DMS153 (cell line): Measurements from ENCODE around the gene GPR162.
A peak's percentile ranks its signal among the peaks of the same experiment; 100 is the strongest.

Source experiments
- DNase-seq: peaks from one replicate; lab custom pipeline; 2025; lab: John Stamatoyannopoulos, UW

The GPR162 gene

GRCh38 chr12:6837370-6838060 is 15.9 kb downstream of the GPR162 start:
- no peak for DNase-seq

GRCh38 chr12:6838854-6839253 is 17.2 kb downstream of the GPR162 start:
- no peak for DNase-seq

- DNase-seq: no peak
Measured at GRCh38 chr12:6839482-6840201, 18.0 kb downstream of the GPR162 start.

DNA sequence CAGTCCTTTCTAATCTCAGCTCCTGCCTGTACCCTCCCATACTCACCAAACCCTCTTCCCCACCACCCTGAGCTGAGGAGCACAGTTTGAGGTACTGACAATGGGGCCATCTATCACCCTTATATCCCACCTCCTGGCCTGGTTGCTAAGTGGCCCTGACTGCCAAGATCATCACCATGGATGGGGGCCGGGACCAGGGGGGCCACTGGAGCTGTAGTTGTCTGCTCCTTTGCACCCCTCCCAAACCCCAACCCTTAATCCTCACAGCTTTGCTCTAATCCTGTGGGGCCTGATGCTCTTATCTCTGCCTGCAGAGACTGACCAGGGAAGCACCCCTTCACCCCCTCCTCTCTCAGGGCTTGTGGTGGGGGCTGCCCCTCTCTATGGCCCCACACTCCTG is 18.7 kb downstream of the GPR162 start:
- no peak for DNase-seq

DNA sequence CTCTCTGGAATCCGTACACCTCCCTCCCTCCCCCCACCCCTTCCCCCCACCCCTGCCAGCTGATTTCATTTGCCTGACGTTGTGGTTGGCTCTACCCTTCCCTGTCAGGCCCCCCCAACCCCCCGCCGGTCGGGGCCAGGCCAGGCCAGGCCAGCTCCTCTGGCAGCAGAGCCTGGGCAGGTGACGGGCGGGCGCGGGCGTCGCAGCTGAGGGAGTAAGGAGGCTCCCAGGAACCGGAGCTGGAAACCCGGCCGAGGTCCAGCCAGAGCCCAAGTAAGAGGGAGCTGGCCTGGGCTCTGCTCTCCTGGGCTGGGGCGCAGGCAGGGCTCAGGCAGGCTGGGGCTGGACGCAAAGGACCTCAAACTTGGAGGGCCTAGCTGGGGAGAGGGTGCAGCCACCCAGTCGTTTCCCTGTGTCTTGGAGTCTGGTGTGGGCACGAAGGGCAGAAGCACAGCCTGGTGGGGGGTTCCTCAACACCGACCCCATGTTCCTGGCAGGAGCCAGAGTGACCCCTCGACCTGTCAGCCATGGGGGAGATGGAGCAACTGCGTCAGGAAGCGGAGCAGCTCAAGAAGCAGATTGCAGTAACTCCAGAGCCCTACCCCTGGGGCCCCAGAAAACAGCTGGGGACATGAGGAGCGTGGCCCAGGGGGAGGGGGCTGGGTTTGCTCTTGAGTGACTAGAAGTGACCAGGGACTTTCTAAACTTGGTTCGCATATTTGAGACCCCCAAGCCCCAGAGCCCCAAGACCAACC is 19.3 kb downstream of the GPR162 start, which contains the start of gene GNB3:
GNB3 (plus strand) TSS at position 165 of the 755 bp plus-strand sequence; CDS start at position 528, 363 bp downstream.
- DNase-seq: no peak

DNA sequence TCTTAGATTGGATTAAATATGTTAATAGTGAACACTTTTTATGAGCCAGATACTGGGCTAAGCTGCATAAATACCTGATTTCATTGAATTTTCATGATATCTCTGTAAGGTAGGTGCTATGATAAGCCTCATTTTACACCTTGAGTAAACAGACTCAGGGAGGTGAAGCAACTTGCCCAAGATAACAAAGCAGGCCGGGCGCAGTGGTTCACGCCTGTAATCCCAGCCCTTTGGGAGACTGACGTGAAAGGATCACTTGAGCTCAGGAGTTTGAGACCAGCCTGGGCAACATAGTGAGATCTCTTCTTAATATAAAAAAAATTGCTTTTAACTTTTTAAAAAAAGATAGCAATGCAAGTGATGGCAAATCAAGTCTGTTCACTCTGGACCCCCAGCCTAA is 20.5 kb downstream of the GPR162 start:
- no peak for DNase-seq

GRCh38 chr12:6843118-6843902 is 21.7 kb downstream of the GPR162 start:
- no peak for DNase-seq

- DNase-seq: no peak
Measured at GRCh38 chr12:6845395-6845794, 23.8 kb downstream of the GPR162 start.

DNA sequence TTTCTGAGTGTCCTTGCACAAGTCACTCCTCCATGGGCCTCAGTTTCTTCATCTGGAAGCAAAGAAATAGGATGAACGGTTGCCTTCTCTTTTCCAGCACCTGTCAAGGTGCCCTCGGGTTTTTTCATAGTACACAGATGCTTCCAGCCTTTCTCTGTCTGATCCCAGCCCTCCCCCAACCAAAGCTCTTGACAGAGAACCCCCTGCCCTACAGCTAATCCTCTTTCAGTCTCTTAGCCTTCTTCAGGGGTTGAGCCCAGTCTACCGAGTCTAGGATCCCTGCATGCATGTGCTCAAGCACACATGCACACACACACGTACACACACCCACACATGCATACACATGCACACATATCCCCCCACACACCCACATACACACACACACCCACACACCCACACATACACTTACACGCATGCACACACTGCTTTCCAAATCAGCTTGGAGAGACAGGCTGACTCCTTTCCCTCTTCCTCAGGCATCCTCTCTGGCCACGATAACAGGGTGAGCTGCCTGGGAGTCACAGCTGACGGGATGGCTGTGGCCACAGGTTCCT is 24.8 kb downstream of the GPR162 start:
- no peak for DNase-seq

DNA sequence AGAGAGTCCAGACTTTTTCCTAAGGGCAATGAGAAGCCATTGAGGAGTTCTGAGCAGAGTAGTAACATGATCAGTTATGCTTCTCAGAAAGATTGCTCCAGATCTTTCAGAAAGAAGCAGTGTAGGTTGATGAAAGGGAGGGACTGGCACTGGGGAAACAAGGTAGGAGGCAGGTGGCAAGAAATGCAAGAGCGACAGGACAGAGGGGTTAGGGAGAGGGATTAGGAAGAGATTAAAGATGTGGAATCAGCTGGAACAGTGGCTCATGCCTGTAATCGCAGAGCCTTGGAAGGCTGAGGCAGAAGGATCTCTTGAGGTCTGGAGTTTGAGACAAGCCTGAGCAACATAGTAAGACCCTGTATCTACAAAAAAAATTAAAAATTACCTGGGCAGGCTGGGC is 26.1 kb downstream of the GPR162 start:
- no peak for DNase-seq

GRCh38 chr12:6849427-6849826 is 27.8 kb downstream of the GPR162 start:
- no peak for DNase-seq

DNA sequence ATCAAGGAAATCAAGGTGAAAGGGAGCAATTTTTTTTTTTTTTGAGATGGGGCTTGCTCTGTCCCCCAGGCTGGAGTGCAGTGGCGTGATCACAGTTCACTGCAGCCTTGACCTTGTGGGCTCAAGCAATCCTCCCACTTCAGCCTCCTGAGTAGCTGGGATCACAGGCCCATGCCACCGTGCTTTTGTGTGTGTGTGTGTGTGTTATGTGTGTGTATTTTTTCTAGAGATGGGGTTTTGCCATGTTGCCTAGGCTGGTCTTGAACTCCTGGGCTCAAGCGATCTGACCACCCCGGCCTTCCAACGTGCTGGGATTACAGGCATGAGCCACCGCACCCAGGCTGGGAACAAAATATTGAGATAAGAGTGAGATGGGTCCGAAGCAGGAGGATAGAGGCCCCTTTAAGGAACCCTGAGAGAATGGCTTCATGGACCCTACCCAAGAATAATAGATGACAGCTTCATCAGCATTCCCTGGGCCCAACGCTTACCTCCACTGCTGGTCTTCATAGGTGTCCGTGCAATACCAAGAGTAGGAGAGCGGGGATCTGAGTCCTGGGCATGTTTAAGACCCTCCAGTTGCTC is 28.4 kb downstream of the GPR162 start:
- DNase-seq: no peak

- no peak for DNase-seq
Measured at GRCh38 chr12:6850796-6851152, 29.2 kb downstream of the GPR162 start.

DNA sequence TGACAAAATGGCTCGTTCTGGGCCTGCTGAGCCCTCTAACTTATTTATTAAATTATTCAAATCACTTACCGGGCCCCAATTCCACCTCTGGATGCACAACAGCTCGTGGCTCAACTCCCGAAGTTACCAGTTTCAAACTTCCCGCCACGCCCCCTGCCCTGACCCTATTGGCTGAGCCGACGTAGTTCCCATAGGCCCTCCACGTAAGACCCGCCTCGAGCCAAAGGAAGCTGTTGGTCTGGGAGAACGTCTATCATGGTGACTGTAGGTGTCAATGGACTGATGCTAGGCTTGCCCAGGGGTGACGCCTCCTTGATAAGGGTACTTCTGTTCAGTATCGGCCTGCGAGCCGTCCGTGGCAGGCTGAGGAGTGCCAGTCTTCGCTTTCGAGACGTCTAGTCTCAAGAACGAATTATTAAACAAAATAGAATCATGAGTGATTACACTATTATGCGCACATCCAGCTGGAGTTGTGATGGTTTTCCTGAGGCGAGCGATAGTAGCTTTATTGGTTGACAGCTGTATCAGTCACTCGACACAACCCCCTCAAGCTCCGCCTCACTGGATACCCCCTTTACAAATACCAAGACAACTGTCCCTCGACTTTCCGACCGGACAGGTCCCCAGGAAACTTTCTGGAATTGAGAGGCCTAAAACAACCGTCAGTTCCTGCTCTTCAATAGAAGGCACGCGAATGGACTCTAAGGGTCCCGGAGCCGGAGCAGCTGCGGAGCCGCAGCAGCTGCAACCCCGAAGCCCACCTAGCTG is 29.7 kb downstream of the GPR162 start, which contains the start of gene CDCA3:
CDCA3 (minus strand) TSS at position 134 of the 768 bp plus-strand sequence. CDS start 334 bp downstream, outside the sequence.
- DNase-seq: peak; percentile 98

DNA sequence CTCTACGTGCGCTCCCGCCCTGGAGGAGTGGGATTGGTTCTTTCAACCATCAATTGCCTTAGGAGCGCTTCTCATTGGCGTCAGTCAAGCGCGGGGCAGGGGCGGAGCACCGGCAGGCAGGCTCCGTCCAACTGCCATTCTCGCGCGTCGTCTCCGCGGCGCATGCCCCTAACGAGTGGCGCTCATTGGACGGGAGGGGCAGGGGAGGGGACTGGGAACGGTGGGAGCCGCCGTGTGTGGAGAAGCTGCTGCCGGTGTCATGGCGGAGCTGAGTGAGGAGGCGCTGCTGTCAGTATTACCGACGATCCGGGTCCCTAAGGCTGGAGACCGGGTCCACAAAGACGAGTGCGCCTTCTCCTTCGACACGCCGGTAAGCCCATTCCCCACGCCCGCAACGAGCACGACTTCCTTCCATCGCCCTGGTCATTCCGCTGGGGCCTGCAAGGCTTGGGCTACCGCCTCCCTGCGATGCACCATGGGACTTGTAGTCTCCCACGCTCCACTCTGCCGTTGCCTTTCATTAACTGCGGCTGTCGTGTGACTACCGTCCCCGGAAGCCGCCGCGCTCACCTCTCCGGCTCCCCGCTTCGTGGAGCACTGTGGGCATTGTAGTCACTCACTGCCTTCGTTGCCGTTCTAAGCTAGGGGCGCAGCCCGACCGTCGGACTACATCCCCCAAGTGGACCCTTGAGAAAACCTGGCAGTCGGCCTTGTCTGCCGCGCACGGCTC is 30.5 kb downstream of the GPR162 start, which contains the start of gene USP5:
USP5 (plus strand) TSS at position 230 of the 730 bp plus-strand sequence; CDS start at position 260, 30 bp downstream.
- peak; percentile 99 for DNase-seq

DNA sequence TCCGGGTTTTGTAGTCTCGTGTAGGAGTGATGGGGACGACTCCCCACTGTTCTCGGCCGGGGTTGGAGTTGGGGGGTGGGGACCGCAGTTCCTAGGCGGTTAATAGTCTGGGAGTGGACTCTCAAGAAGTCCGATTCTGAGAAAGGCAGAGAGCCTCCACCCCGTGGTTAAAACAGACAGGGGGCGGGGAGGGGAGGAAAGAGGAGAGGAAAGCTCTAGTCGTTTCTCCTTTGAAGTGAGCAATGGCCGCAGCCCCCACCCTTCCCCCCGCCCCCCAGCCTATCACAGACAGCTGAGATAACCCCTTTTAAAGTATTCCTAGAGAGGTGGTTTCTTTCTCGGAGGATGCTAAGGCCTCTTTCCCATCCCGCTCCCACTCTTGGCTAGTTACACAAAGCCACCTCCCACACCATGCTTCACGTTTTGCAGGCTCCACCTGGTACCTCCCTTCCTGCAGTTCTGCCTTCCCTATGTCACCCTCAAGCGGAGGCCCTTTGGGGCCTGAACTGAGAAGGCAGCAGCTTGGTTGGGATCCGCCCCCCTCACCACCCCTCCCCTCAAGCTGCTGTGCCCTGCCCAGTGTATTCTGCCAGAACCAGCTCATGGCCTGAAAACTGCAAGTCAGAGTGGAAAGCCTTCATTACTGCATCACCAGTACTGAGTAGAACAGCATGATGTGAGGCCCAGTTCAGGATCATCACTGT is 31.2 kb downstream of the GPR162 start:
- no peak for DNase-seq

DNA sequence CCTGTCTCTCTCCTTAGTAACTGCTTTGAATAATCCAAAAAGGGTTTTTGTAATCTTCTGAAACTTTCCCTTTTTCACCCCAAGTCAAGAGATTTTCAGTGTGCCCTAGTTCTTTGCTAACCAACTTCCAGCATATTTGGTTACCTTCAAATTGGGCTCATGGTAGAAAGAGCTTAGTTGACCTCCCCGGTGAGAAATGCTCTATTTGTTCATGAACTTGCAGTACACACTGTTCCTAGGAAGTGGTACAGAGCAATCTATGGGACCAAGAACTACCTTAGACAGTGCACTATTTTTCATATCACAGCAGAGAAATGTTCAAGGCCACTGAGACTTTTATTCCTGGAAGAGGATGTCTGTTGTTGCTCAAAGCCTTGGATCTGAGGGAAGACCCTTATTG is 32.0 kb downstream of the GPR162 start:
- DNase-seq: no peak

- DNase-seq: no peak
Measured at GRCh38 chr12:6854036-6854435, 32.4 kb downstream of the GPR162 start.

DNA sequence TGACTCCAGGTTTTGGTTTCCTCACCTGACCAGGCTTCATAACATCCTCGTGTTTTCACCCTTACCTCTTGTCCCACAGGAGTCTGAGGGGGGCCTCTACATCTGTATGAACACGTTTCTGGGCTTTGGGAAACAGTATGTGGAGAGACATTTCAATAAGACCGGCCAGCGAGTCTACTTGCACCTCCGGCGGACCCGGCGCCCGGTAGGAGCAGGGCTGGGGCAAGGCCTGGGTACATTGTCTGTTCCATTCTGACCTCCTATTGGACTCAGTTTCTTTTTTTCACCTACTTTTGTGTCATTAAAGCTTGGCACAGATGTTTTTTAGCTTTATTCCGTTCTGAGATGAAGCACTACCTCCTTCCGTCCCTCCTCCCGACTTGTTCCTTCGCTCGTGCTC is 33.7 kb downstream of the GPR162 start:
- DNase-seq: no peak
